HG03103 (cell line): ENCODE results near the gene ARHGAP28.

Experiments
- ATAC-seq: cut with Tn5 transposase; IDR thresholded peaks from one replicate; pipeline ENCODE4 v1.9.1; 2021; ENCODE audit warnings: low read depth; ENCODE audit not compliant: unreplicated experiment

ARHGAP28 gene

DNA sequence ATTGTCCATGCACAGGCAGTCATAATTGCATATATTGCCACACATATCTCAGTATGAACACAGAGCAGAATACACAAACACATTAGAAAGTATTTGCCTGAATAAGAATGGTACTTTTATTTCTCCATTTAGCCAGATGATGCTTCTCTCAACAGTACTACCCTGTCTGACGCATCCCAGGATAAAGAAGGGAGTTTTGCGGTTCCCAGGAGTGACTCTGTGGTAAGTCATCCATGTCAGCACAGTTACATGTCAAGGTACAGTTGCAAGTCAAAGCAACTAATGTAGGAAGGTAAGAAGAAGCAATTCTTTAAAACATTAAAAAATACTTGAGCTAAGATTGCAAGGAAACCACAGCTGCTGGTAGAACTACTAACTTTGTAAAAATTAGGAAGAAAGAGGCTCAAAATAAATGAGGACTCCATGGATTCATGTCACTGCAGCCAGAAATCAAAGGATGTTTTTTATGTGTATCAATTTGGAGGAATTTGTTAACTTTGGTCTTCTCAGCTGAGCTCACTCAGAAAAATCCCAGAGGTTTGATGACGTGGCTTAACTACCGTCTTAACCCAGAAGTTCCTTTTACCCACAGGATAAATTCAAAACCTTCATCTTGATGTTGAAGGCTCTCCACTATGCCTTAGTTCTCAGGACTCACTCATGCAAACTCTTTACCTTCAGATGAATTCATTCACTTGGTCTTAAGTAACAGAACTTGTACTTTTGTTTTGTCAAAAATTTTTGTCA is 130.3 kb downstream of the ARHGAP28 start:
- ATAC-seq = no peak

DNA sequence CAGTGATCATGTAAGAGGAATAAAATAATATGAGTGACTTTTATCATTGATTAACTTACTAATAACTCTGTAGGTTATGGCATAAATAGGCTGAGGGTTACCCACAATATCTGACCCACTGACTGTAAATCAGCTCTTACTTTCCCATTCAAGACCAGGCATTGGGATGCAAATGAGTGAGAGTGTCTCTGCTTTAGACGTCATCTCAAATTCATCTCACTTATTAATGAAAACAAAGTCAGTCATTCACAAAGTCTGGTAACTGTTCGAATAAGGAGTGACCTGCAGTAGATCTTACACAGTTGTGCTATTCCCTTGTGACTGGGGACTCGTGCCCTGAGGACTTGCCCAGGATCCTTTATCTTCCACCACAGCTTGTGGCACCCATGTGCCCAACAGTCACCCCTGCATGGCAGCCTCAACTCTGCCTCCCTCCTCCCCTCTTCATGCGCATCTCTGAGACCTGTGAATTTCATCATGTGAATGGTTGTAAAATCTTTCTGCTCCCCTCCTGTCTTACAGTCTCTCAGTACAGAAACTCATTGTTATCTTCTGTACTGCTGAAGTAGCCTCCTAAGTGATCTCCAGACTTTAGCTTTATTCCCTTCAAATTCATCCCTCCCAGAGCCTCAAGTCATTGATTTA is 131.4 kb downstream of the ARHGAP28 start:
- ATAC-seq = no peak

DNA sequence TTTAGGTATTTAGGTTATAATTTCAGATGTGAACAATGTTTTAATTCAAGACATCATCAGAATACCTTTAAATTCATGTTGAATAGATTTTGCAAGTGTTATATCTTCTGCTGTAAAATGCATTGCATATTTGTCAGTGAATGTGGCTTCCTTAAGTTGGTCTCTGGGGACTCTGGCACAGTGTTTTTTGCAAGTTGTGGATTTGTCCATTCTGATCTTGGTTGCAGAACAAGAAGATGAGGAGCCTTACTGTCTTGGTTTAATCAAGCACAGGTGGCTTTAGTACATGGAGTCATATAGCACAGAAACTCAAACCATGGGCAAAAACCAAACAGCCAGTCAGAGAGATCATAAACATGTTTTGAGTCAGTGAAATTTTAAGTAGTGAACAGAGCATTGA is 135.7 kb downstream of the ARHGAP28 start:
- ATAC-seq = no peak

DNA sequence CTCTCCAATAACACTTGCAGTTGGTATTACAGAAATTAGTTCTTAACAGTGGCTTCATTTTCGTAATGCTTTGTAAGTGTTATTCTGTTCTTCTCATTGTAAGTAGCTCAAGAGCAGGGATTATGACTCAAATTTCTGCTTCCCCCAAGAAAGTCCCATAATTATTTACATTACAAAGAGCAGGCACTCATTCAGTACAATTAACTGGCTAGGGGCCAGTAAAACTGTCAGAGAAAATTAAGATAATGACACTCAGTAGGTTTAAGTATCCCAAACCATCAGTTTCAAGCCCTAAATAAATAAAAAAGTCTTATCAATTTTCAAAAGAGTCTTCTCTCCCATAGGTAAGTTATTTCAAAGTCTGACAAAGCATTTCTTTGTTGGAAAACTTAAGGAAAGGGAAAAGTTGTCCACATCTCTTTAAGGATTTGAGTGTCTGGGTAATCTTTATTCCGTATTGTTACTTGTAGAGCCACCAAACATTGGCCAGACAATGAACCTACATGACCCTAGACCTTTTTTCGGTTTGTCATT is 137.1 kb downstream of the ARHGAP28 start:
- no peak for ATAC-seq

DNA sequence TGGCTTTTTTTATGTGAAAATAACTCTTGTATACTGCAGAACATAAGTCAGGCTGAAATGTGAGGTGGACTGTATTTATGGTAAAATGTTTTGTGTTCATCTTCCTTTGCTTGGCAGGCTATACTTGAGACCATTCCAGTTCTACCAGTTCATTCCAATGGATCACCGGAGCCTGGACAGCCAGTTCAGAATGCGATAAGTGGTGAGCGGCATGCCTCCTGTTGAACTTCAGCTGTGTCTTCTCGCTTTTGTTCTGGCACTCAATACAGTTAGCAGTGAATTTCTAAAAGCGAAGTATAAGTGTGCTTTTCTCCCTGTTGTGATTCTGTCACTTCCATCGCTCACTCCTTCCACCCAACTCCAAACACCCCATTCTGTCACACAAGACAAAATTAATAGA is 138.5 kb downstream of the ARHGAP28 start:
- no peak for ATAC-seq

DNA sequence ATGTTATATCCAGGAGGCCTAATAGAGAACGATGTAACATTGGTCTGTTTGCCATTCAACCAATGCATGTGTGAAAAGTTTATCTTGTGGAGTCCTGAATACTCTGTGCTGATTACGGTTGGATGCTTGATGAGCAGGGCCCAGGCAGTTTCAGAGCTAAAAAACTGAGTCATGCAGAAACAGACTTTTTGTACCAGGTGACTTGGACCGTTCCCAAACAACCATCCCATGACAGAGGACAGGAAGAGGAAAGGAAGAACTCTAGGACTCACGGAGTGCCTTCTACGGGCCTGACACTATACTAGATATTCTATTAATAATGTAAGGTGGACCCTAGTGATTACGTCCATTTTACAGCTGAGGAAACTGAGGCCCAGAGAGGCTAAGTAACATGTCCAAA is 142.1 kb downstream of the ARHGAP28 start:
- no peak for ATAC-seq

DNA sequence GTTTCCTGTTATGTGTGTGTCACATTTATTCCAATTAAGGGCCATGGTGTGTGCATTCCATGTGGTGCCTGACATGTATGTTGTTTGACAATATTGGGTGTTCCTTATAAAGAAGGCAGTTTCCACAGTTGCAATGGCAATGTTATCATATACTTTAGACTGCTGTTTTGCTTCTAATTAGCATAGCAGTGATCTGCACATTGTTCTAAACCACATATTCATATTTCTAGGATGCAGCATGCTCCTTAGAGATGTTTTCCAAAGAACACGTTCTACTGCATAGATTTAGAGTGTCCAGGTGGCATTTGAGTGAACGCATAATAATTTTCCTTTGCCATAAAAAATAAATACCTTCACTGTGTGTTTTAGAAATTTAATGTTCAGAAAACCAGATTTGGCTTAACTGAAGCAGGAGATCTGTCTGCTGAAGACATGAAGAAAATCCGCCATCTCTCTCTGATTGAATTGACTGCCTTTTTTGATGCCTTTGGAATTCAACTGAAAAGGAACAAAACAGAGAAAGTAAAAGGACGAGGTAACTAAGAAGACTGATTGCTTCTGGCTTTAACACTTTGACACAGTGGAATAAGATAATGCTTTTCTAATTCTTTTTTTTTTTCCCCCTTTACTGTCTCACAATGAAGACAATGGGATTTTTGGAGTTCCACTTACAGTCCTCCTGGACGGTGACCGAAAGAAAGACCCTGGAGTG is 143.7 kb downstream of the ARHGAP28 start:
- ATAC-seq = no peak

DNA sequence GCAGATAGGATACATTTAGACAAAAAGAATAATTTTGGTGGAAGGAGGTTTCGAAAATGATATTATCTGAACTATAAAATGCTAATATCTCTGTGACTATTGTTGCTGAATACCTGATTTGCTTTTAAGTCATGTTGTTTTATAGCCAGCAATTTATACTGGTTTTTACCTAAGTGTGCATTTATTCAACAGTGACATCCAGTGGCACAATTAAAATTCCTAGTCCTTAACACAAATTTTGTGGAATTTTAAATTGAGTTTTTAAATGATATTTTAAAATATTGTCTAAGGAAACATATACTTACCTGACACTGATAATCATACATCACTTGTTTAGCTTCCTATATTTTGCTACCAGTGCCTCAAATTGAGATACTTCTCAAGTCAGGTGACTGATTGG is 144.8 kb downstream of the ARHGAP28 start:
- ATAC-seq = no peak

DNA sequence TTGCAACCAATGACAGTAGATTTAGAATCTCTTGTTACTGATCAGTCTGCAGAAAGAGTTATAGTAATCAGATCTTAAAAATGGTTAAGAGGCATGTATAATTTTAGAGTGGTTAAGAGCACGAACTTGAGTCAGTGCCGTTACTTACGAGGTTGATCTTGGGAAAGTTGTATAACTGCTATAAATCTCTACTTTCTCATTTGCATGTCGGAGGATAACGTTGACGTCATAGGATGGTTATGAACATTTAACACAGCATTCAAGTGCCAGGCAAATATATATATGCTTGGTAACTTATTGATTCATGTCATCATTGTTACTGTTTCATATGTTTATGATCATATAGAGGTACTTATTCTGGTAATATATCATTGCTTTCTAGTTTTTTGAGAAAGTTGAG is 146.2 kb downstream of the ARHGAP28 start:
- ATAC-seq = no peak

DNA sequence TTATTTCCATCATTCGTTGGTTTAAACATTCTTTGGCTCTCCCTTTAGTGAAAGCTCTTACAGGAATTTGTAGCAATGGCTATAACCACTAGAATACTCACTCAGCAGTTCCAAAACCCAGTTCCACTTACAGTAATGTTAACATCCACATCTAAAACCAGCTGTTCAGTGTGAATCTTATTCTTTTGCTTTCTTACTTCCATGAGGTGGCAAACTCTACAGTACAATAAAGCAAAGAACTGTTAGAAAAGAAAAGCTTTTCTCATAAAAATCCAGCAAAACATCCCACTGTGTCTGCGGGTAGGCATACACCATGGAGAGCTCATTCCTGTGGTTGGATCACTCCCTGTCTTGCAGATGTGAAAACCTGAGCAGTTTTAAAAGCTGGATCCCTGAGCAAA is 147.1 kb downstream of the ARHGAP28 start:
- ATAC-seq = no peak

DNA sequence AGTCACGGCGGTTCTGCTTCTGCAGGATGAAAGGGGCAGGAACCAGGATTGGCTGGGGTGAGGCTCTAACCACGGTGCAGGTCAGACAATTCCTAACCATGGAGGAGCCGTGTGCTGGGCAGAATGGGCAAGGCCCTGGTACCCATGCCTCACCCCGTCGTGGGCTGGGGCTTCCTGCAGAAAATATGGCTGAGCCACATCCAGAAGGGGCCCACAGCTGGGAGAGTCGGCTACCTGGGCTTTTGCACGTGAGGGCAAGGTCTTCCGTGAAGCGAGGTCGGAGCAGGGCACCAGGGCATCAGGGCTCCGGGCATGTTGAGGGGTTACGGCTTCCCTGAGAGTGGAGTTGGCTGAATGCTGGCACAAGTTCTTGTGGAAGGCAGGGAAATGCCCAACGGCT is 147.8 kb downstream of the ARHGAP28 start:
- no peak for ATAC-seq

DNA sequence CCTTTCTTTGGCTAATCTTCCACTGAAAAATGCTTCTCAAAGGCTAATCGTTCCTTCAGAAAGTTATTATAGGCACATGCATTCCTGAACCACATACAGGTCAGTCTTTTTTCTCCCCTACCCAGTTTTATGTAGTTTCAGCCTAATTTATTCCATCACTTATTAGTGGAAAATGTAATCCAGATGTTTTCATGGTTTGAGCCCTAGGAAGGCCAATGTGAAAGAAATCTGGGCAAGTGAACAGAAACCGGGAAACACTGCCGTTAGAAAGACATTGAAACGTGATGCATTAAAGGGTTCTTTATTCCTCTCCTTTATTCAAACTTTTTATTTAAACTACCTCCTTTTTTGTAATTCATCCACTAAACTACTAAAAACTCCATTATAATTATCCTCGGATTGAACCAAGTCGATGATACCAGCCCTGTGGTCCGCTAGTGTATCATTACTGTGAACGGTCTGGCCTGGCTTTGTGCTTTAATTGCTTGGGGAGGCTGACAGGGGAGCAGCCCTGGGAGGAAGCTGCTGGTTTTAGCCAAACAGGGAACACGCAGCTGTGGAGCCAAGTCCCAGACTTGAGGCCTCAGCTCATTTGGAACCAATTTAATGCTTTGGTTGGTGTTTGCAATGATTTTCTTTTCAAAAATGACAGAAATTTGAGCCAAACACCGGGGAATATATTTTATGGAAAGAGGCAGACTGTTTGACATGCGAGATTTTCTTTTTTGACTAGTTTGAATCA is 149.2 kb downstream of the ARHGAP28 start:
- ATAC-seq = no peak

DNA sequence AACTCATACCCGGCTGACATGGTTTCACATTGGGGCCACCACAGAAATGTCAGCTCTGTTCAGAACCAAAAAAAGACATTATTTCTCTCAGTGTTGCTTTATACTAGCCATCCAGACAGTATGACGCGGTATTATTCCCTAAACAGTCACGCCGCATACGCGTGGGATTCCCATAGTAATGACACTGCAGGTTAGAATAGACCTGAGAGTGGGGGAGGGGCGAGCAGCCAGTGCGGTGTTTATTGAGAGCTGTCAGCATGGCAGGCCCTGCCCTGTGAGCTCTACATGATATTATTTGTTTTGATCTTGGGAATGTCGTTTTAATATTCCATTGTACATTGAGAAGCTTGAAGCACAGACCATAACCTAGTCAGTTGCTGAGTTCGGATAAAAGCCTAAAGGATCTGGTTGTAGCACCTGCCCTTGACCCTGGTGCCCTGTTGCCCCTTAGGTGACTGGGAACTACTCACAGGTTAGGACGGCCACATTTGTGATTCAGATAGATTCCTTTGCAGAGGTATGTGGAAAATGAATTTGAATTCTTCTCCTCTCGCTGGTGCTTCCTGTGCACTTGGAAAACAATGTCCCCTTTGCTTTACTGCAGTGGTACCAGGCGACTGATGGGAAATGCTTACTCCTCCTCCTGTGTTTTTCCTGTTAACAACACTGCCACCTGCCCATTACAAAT is 150.1 kb downstream of the ARHGAP28 start:
- ATAC-seq = no peak

DNA sequence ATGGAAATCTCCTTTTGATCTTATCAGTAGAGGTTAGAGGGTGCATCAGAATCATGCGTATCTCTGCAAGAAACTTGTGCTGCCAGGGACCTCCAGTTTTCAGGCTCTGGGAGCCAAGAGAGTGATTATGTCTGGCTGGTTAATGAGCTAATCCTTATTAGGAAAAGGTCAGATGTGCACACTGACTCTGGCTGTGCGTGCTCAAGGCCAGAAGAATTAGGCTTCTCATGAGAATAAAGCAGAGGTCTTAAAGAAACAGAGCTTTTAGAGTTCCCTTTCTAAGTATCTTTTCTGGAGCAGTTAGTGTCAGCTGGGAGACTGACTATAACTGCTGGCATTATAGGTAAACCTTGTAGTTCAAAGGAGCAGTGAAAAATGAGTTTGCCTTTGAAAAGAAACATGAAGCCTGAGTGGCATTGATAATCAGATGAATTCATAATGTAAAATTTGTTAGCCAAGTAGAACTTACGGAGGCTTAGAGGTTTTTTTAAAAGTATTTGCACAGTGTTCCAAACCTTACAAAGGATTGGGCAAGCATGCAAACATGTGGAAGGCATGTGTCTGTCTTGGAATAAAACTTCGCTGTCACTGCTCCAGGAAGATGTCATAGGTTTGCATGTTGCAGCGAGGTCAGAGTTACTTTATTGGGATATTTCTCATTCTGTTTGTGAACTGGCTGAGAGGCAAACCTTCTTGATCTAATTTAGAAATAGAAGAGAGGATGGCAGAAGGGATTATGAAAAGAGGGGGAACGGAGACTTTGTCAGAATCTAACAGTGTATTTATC is 151.7 kb downstream of the ARHGAP28 start:
- no peak for ATAC-seq

DNA sequence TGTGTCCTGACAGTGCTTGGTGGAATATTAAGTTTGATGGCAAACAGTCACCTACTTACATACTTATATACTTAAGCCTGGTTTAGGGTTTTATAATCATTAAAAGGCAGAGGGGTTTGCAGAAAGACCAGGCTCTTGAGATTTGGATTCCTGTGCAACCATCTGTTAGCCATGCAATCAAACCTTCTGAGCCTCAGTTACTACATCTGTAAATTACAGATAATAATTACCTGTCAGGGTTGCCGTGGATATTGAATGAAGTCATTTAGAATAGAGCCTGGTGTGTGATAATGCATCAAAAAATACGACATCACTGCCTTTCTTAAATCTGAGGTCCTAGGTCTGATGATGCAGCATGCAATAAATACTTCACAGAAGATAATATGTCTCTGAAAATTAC is 152.9 kb downstream of the ARHGAP28 start:
- no peak for ATAC-seq

DNA sequence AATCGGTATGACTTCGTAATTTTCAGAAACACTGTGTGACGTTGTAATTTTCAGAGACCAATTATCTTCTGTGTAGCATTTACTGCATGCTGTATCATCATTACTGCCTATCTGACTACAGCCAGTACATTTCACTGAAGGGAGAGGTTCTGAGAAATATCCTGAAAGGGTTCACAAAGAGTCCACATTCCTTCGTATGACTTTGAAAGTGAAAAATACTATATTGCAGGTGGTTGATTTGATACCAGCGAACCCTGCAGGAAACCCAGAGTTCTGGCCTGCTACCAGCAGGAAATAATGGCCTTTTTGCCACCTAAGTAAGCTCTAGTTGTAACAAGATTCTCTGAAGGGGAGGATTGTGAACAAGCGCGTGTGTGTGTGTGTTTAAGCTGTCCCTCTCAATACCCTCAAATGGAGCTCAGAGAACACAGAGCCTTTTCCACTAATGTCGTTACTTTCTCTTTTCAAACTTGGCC is 155.5 kb downstream of the ARHGAP28 start:
- ATAC-seq = no peak

DNA sequence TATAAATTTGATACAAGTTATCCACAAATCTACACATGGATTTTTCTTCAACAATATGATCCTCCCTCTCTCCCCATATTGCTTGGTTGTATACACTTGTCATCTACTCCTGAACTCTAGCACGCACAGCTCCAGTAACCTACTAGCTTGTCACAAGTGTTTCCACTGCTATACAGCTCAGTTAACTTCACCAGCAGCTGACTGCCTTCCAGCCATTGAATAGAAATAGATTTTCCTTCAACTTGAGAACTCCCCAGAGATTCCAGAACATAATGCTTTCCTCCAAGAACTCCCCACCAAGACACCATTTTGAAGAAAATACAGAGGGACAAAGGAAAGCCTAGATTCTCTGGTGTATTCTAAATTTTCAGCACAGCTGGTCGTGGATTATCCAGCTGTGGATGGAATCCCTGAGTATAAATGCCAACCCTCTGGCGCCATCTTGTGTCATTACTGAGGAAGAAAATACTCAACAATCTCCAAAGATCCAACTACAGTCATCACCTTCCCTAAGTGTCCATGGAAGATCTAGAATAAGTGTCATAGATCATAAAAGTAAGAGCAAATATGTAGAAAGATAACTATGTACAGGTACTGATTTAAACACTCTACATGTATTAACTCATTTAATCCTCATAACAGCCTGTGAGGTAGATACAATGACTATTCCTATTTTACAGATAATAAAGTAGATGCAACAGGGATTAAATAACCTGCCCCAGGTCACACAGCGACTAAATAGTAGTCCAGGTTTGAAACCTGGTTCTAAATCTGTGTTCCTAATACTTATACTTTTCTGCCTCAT is 156.7 kb downstream of the ARHGAP28 start:
- ATAC-seq = no peak

DNA sequence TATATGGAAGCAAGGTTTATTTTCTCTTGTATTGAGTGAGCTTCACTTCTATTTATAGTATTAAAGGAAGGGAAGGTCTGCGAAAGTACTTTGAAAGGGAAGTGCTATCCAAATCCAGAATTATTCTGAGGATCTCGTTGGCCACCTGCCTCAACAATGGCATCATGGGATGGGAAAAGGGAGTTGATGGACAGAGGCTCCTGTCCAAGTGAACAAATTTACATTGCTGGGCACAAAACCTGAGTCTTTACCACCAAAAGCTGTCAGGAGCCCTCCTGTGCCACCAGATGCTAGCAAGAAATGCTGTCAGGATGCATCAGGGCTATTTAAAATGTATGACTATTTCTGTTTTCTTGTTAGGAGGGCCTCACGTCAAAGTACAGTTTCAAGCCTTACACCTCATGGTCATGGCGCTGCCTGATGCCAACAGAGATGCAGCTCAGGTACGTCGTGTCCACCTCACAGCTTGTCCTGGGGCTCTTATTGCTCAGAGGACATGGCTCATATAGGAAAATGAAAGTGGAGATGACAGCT is 157.3 kb downstream of the ARHGAP28 start:
- ATAC-seq = no peak
